GM21381 (cell line): Measurements from ENCODE around the gene SLC38A1.
"Not testable (repeated sequence)": the region's sequence is repeated elsewhere in the genome, so short reads cannot be mapped to it uniquely, and the experiment has no call there.

Source experiments
- ATAC-seq: cut with Tn5 transposase; IDR thresholded peaks from one replicate; pipeline ENCODE4 v1.9.1; 2021; ENCODE audit warnings: mild to moderate bottlenecking, moderate library complexity; ENCODE audit not compliant: unreplicated experiment

Gene SLC38A1

DNA sequence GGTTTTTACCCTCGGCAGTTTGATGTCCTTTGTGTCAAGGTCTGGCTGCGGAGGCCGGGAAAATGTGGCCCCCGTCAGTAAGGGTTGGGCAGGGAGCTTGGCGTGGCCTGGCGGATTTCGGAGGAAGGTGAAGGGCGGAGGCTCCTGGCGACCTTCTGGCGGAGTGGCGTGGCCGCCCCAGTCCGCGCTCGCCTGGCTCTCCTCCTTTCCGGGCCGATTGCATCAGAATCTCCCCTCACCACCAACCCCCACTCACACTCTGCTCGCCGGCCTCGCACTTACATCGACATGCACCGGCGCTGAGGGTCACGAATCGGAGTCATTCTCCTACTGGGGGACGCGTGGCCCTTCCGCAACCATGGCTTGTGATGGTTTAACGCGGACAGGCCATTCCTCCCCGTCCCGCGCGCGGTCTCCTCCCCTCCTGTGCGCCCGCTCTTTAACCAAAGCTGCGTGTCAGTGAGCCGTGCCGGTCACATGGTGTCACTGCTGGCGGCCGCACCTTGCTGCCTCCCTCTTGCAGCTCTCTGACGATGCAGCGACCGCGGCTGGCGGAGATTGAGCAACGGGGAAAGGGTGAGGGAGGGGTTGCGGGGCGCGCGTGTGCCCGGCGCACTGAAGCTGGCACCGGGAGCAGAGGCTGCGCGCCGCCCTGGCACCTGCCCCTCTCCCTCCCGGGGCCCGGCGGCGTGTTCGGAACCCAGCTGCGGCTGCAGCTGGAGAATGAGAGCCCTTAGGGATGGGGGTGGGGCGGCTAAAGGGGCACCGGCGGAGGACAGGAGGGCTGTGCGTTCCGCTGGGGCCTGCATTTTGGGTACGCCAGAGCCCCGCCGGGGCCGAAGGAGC, at the start of gene SLC38A1:
TSS of gene SLC38A1 (minus strand) at position 461 of the 846 bp plus-strand sequence. CDS start 29,243 bp downstream, outside the sequence.
- ATAC-seq = peak; percentile 69

DNA sequence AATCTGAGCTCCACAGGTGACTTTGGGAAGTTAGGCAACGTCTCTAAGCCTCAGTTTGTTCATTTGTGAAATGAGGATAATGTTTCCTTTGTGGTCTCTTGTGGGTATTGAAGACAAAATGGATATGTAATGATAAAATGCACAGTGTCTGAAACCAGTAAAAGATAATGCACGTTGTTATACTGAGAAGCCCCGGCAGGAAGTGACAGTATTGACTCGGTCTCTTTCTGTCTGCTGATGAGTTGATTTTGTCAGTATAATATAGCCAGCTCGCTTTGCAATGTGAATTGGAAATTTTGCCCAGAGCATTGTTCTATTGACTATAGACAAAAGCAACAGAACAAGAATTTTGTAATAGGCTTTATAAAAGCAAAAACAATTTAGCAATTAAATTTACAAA, 49.2 kb upstream of the SLC38A1 start:
- no peak for ATAC-seq

DNA sequence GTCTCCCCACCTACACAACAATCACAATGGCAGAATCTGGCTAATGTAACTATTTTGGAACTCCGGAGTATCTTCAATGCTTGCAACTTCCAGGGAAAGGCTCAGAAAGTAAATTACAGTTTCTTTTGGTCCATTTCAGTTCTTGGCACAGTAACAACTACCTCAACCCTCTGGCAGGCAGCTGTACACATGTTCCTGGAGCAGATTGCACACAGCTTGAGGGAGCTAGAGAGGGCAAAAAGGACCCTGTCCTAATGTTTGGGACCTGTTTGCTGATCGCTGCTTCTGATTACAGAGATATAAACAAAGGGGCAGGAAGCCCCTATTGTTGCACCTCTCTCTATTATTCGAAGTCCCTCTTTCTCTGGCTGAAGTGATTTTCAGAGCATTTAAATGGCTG, 35.2 kb upstream of the SLC38A1 start:
- ATAC-seq = no peak

- peak; percentile 64 for ATAC-seq
Observed at GRCh38 chr12:46303039-46303666, 34.3 kb upstream of the SLC38A1 start.

GRCh38 chr12:46300910-46301309, 32.1 kb upstream of the SLC38A1 start:
- ATAC-seq = no peak

DNA sequence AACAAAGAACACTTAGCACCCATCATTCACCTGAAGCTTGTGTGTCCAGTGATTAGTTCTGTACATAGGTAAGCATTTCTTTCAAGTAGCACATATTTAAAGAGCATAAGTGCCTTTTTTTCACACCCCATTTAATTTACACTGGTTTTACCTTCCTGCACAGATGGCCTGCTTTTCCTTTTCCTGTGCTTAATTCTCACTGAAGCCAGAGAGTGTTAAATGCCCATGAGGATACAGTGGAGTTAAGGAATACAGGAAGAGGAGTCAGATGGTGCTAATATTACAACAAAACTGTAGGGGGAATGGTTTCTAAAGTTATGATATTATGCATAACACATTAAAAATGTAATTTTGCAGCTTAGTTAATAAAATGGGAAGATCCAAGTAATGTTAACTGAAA, 31.0 kb upstream of the SLC38A1 start:
- ATAC-seq = no peak

DNA sequence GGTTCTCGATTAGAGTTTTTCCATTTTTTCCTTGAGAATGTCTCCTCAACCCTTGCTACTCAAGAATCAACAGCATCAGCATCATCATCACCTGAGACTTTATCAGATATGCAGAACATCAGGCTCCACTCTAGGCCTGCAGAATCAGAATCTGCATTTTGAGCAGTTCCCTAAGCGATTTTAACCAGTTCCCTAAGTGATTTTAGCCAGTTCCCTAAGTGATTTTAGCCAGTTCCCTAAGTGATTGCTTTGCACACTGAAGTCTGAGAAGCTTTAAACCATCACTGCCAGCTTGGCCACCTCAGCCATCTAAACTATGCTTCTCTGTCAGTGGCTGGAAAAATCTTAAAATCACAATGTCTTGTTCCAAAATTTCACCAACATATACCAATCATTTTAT, 29.4 kb upstream of the SLC38A1 start:
- no peak for ATAC-seq

DNA sequence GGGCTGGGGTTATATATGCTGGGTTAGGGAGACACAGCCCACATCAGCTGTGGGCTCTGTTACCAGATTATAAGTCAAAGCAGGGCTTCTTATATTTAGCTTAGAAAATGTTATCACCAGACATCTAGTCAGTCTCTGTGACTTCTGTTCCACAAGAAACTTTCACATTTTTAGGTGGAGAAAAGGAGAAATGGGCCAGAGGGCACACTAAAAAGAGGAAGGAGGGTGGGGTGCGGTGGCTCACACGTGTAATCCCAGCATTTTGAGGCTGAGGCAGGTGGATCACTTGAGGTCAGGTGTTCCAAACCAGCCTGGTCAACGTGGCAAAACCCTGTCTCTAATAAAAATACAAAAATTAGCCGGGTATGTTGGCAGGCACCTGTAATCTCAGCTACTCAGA, 28.0 kb upstream of the SLC38A1 start:
- ATAC-seq = no peak

GRCh38 chr12:46292754-46293402, 24.0 kb upstream of the SLC38A1 start:
- ATAC-seq = no peak

GRCh38 chr12:46291953-46292352, 23.1 kb upstream of the SLC38A1 start:
- not testable (repeated sequence) for ATAC-seq

- ATAC-seq = not testable (repeated sequence)
Observed at GRCh38 chr12:46285177-46285576, 16.3 kb upstream of the SLC38A1 start.

GRCh38 chr12:46282829-46283228, 14.0 kb upstream of the SLC38A1 start:
- ATAC-seq = no peak

DNA sequence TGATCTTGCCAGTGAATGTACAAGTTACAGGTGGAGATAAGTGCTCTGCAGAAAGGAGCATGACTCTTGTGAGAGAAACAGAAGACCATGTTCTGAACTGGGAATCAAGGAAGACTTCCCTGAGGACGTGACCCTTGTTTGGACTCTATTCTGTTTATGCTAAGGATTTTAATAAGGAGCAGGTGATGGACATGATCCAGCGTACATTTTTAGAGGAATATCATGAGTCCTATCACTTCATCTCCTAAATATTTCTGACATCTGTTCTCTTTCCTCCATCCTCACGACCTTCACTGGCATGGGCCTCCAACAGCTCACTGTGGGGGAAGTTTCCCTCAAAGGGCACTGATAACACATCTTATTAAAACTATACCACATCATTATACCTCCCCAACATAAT, 7.9 kb upstream of the SLC38A1 start:
- no peak for ATAC-seq

DNA sequence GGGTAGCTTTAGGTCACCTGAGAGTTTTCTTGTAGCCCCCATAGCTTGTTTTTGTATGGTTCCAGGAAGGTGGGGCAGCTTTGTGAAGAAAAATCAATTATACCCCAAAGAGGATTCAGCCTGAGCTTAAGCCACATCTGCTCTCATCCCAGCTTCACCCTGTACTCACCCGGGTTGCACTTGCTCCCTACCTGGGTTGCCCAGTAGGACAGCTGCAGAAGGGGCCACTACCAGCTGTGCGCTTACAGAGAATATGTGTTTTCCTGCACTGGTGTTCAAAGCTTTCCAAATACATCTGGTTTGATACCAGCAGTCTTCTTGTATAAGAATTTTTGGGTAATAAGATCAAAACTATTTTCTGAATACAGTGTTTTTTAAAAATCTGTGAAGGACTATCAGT, 3.0 kb upstream of the SLC38A1 start:
- no peak for ATAC-seq

- peak; percentile 19 for ATAC-seq
Observed at GRCh38 chr12:46269429-46270241, 792 bp upstream of the SLC38A1 start.

GRCh38 chr12:46267825-46268582, 839 bp downstream of the SLC38A1 start:
- no peak for ATAC-seq

GRCh38 chr12:46267575-46267824, 1.3 kb downstream of the SLC38A1 start:
- ATAC-seq = no peak

DNA sequence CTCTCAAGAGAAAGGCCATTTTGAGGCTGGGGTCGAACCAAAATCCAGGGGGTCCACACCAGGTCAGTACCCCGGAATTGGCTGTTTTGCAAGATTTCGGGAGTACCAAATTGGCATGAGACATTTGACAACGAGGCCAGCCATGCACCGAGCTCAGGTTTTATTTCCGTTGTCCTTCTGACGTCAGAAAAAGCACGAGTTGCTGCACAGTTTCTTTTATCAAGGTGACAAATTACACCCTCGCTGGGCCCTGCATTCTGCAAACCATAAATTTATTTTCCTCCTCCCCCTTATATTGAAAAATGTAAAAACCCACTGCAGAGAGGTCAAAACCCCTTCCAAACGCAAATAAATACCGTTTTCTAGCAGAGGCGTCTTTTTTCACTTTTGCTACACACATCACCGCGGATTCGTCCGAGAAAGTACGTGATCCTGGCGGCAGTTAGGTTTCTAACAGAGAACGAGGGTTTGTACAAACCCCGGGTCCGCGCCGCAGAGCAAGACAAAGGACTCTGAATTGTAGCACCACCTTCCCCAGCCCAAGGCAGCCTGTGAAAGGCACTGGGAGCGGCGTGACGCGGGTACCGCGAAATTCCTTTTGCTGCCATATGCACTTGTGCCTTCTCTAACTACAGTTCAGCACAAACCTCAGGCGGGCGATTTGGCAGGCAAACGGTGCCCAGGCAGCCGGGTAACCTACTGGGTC, 1.8 kb downstream of the SLC38A1 start:
- no peak for ATAC-seq

DNA sequence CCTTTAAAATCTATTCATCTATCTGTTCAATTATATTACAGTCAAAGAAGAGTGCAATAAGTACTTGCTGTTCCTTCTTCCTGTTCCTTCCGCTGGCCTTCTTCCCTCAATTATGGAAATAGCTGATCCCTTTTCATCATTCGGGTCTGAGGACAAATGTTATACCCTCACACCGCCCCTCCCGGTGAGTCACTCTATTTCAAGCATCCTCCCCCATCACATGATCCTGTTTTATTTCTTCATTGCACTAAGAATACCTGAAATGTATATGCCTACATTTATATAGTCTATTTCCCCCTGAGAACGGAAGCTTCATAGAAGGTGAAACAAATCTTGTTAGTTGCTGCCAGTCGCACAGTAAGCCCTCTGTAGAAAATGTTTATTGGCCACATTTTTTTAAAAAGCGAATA, 2.5 kb downstream of the SLC38A1 start:
- ATAC-seq = no peak

- ATAC-seq = no peak
Observed at GRCh38 chr12:46265734-46266133, 3.1 kb downstream of the SLC38A1 start.
